Activated CD4-positive, alpha-beta T cell treated with anti-CD3 and anti-CD28 coated beads for 36 hours (primary cell): ENCODE results near the gene JMY. TPM values are rescaled to one million over a fixed set of nuclear protein-coding genes. Genes with fewer than 3 reads are reported as not detected.

Experiments
- ATAC-seq: fragments of 200-7000 bp; cut with Tn5 transposase; one replicate; pipeline ENCODE4 v1.10.0; 2021; ENCODE audit warnings: mild to moderate bottlenecking, moderate library complexity
- CTCF ChIA-PET: fragments of 350-600 bp; sonication (Branson Sonifier 250); formaldehyde crosslinking; loops from one replicate; lab custom pipeline; 2021; ENCODE audit warnings: antibody characterized with exemption; lab: Charles Lee
- POLR2A ChIA-PET: fragments of 350-600 bp; sonication (Branson Sonifier 250); formaldehyde crosslinking; loops from one replicate; lab custom pipeline; 2021; ENCODE audit warnings: antibody characterized with exemption, inconsistent platforms; lab: Charles Lee
- DNase-seq: peaks from one replicate; pipeline ENCODE4 v3.0.0-alpha.2; 2020
- H3K27ac Mint-ChIP-seq: one replicate; pipeline ENCODE4 v1.8.0; 2021; ENCODE audit warnings: mixed read lengths
- H3K27me3 Mint-ChIP-seq: one replicate; pipeline ENCODE4 v1.8.0; 2021; ENCODE audit warnings: mixed read lengths
- H3K36me3 Mint-ChIP-seq: one replicate; pipeline ENCODE4 v1.8.0; 2021; ENCODE audit warnings: low read depth, mixed read lengths
- H3K4me1 Mint-ChIP-seq: one replicate; pipeline ENCODE4 v1.8.0; 2021; ENCODE audit warnings: mixed read lengths
- H3K4me3 Mint-ChIP-seq: one replicate; pipeline ENCODE4 v1.8.0; 2021; ENCODE audit warnings: mild to moderate bottlenecking, moderate library complexity, mixed read lengths
- H3K9me3 Mint-ChIP-seq: one replicate; pipeline ENCODE4 v1.8.0; 2021; ENCODE audit warnings: low read depth, mixed read lengths
- intact Hi-C, 2 experiments: fragments of 100-400 bp; cut with DNase I in 1 of 2; cut with micrococcal nuclease in 1 of 2; formaldehyde crosslinking; loops; one replicate each; pipeline versions ENCODE4 v1.14.2 to v1.15.1; 2022 to 2024; cut with DNase I, micrococcal nuclease
- total RNA-seq, 2 experiments: library from RNA; stranded (reverse); gene quantifications; one replicate each; pipeline ENCODE4 v1.2.3, GENCODE V29; 2021

The JMY gene
- total RNA-seq, 2 experiments from 2014 or later, result 7.3 to 7.4 TPM

DNA sequence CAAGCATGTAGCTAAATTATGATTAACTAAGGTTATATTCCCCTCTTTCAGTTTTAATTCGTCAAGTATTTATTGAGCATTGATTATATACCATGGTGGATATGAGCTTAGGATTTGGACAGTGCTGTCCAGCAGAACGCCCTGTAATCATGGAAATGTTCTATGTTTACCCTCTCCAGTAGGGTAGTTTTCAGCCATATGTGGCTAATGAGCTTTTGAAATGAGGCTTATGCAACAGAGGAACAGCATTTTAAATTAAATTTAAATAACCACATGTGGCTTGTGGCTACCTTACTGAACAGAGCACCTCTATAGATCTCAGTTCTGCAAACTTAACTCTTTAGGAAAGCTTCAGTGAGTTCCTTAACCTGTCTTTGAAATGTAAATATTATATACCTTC lies 59.1 kb downstream of the JMY start:
- Mint-ChIP-seq H3K4me1 (no peaks in the 10 kb centered on the region), H3K27ac (no peak overlapping the region), H3K27me3 (no peaks in the 10 kb centered on the region), H3K4me3 (no peak overlapping the region), H3K36me3 (peaks cover 12% of the 10 kb centered on the region), H3K9me3 (no peaks in the 10 kb centered on the region)
- CTCF ChIA-PET, result interaction anchor here (1.0 kb wide), 1 partner anchor 260 kb away, joined by 3 read pairs; no protein-coding TSS in a partner anchor
- intact Hi-C loops, result no loop called here
- ATAC-seq (no peak), DNase-seq (no peak)
- POLR2A ChIA-PET, result interaction anchor here (0.6 kb wide), 1 partner anchor 1013 kb away, joined by 4 read pairs; no protein-coding TSS in a partner anchor

DNA sequence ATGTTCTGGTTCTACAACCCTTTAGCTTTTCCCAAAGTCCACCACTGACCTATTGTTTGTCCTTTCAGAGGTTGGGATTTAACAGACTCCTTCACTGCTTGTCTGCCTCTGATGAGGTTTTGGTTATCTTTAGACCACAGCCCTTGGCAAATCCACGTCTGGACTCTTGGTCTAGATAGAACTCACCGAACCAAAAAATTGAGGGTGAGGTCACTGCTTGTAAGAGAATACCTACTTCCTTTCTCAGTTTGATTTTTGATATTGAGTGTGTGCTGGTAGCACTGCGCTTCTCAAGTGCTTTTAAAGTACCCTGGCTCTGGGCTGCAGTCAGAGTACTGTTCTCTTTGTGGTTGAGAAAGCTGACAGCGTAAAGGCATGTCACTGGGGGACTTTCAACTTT lies 61.7 kb downstream of the JMY start:
- POLR2A ChIA-PET, result no interaction called here
- Mint-ChIP-seq H3K36me3 (peaks cover 13% of the 10 kb centered on the region), H3K27me3 (no peaks in the 10 kb centered on the region), H3K9me3 (no peaks in the 10 kb centered on the region), H3K4me3 (no peak overlapping the region), H3K4me1 (no peaks in the 10 kb centered on the region), H3K27ac (no peak overlapping the region)
- DNase-seq (no peak), ATAC-seq (no peak)
- CTCF ChIA-PET, result no interaction called here
- intact Hi-C loops, result no loop called here

- POLR2A ChIA-PET, result no interaction called here
- intact Hi-C loops, result no loop called here
Observed at GRCh38 chr5:79301046-79301712, 65.2 kb downstream of the JMY start.

GRCh38 chr5:79302454-79302853 lies 66.5 kb downstream of the JMY start:
- Mint-ChIP-seq H3K4me1 (no peaks in the 10 kb centered on the region), H3K27ac (no peak overlapping the region), H3K36me3 (peaks cover 20% of the 10 kb centered on the region), H3K27me3 (no peaks in the 10 kb centered on the region), H3K9me3 (no peaks in the 10 kb centered on the region), H3K4me3 (no peak overlapping the region)
- DNase-seq, result no peak
- intact Hi-C loops, result no loop called here
- ChIA-PET CTCF (no interaction called here), POLR2A (interaction anchor here (0.5 kb wide), 1 partner anchor 63 kb away, joined by 6 read pairs; no protein-coding TSS in a partner anchor)
- no peak for ATAC-seq

More at GRCh38 chr5:79301046-79301712, 65.2 kb downstream of the JMY start:
- no peak overlapping the region for H3K4me3 Mint-ChIP-seq
- H3K36me3 Mint-ChIP-seq, result peaks cover 12% of the 10 kb centered on the region
- no peaks in the 10 kb centered on the region for H3K9me3 Mint-ChIP-seq
- no peaks in the 10 kb centered on the region for H3K27me3 Mint-ChIP-seq
- H3K27ac Mint-ChIP-seq, result no peak overlapping the region
- H3K4me1 Mint-ChIP-seq, result no peaks in the 10 kb centered on the region
- CTCF ChIA-PET, result interaction anchor here (0.6 kb wide), 1 partner anchor 22 kb away, joined by 5 read pairs; no protein-coding TSS in a partner anchor
- no peak for ATAC-seq
- no peak for DNase-seq

- intact Hi-C loops, result no loop called here
- H3K36me3 Mint-ChIP-seq, result peaks cover 20% of the 10 kb centered on the region
- POLR2A ChIA-PET, result no interaction called here
Observed at GRCh38 chr5:79305706-79306105, 69.8 kb downstream of the JMY start.

DNA sequence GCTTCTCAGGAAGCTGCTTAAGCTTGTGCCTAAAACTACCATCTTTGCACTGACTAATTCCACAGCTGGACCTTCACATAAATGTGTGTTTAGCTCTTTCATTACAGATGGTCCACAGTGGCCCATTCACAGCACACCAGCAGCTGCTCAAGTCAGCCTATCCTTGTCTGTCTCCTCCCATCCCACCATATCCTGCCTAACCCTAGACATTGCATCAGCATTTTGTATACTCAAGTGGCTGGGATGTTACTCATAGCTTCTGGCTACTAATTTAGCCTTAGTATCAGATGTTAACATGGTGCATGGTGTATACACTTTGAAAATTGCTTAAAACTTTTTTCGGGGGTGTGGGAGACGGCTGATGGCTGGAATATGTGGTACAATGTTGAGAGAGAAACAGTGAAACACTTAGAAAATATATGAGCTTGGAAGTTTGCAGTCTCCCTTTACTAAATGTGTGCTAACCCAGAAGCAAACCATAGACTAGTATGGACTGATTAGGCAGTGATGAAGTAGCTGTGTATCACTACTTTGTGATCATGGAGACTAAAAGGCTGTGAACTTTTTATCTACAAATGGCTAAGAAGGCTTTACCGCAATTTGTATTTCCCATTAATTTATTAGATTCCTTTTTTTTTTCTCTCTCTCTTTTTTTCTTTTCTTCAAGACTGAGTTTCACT lies 83.1 kb downstream of the JMY start:
- ChIA-PET POLR2A (no interaction called here), CTCF (interaction anchor here (0.6 to 0.7 kb wide), 2 partner anchors 11 to 34 kb away, joined by 3 read pairs; no protein-coding TSS in a partner anchor)
- intact Hi-C loops, result no loop called here
- Mint-ChIP-seq H3K4me1 (no peaks in the 10 kb centered on the region), H3K27me3 (no peaks in the 10 kb centered on the region), H3K36me3 (peaks cover 22% of the 10 kb centered on the region), H3K27ac (no peak overlapping the region), H3K9me3 (no peaks in the 10 kb centered on the region), H3K4me3 (no peak overlapping the region)
- DNase-seq, result no peak
- no peak for ATAC-seq

More at GRCh38 chr5:79305706-79306105, 69.8 kb downstream of the JMY start:
- CTCF ChIA-PET, result interaction anchor here (1.0 kb wide), 1 partner anchor 283 kb away, joined by 5 read pairs; no protein-coding TSS in a partner anchor
- no peaks in the 10 kb centered on the region for H3K9me3 Mint-ChIP-seq
- no peaks in the 10 kb centered on the region for H3K27me3 Mint-ChIP-seq
- H3K27ac Mint-ChIP-seq, result no peak overlapping the region
- no peak for DNase-seq
- no peak overlapping the region for H3K4me3 Mint-ChIP-seq
- H3K4me1 Mint-ChIP-seq, result no peaks in the 10 kb centered on the region
- no peak for ATAC-seq

DNA sequence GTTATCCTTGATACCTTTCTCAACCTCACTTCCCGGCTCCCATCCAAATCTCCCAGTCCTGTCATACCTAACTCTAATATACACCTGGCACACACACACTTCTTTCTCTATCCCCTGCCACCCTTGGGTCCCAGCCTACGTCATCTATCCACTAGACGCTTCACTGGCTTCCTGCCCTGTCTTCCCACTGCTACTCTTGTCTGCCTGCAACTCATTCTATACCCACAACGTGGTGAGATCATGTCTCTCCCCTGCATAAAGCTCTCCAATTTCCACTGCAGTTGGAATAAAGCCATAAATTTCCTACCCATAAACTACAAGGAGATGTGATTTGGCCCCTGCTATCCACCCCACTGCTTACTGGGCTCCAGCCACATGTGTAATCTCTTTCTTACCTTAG lies 93.5 kb downstream of the JMY start:
- Mint-ChIP-seq H3K9me3 (no peaks in the 10 kb centered on the region), H3K4me1 (no peaks in the 10 kb centered on the region), H3K27me3 (no peaks in the 10 kb centered on the region), H3K4me3 (no peak overlapping the region), H3K36me3 (no peaks in the 10 kb centered on the region), H3K27ac (no peak overlapping the region)
- intact Hi-C loops, result no loop called here
- ChIA-PET CTCF (interaction anchor here (0.6 kb wide), 1 partner anchor 10 kb away, joined by 3 read pairs; no protein-coding TSS in a partner anchor), POLR2A (no interaction called here)
- DNase-seq (no peak), ATAC-seq (no peak)

GRCh38 chr5:79330071-79330470 lies 94.1 kb downstream of the JMY start:
- Mint-ChIP-seq H3K36me3 (no peaks in the 10 kb centered on the region), H3K9me3 (peaks cover 2% of the 10 kb centered on the region), H3K27ac (no peak overlapping the region), H3K4me1 (no peaks in the 10 kb centered on the region), H3K27me3 (peaks cover 4% of the 10 kb centered on the region), H3K4me3 (no peak overlapping the region)
- ATAC-seq (no peak), DNase-seq (no peak)
- CTCF ChIA-PET, result interaction anchor here (0.6 kb wide), 1 partner anchor 11 kb away, joined by 3 read pairs; no protein-coding TSS in a partner anchor
- POLR2A ChIA-PET, result no interaction called here
- intact Hi-C loops, result no loop called here

- Mint-ChIP-seq H3K27ac (no peak overlapping the region), H3K4me3 (no peak overlapping the region), H3K9me3 (peaks cover 8% of the 10 kb centered on the region), H3K27me3 (peaks cover 15% of the 10 kb centered on the region), H3K4me1 (no peaks in the 10 kb centered on the region), H3K36me3 (peaks cover 2% of the 10 kb centered on the region)
- POLR2A ChIA-PET, result no interaction called here
- ATAC-seq (no peak), DNase-seq (no peak)
- intact Hi-C loops, result no loop called here
- CTCF ChIA-PET, result interaction anchor here (0.6 kb wide), 1 partner anchor 615 kb away, joined by 4 read pairs; no protein-coding TSS in a partner anchor
Observed at GRCh38 chr5:79333852-79334557, 98.1 kb downstream of the JMY start.

- no peaks in the 10 kb centered on the region for H3K36me3 Mint-ChIP-seq
- H3K27ac Mint-ChIP-seq, result no peak overlapping the region
- ATAC-seq (no peak), DNase-seq (no peak)
- H3K27me3 Mint-ChIP-seq, result peaks cover 2% of the 10 kb centered on the region
- H3K4me1 Mint-ChIP-seq, result no peaks in the 10 kb centered on the region
- ChIA-PET POLR2A (no interaction called here), CTCF (no interaction called here)
- intact Hi-C loops, result no loop called here
- no peaks in the 10 kb centered on the region for H3K9me3 Mint-ChIP-seq
- no peak overlapping the region for H3K4me3 Mint-ChIP-seq
Observed at GRCh38 chr5:79346420-79346824, 110.5 kb downstream of the JMY start.

- H3K4me3 Mint-ChIP-seq, result no peak overlapping the region
- no peaks in the 10 kb centered on the region for H3K36me3 Mint-ChIP-seq
- POLR2A ChIA-PET, result no interaction called here
- intact Hi-C loops, result no loop called here
- DNase-seq, result no peak
- no peak for ATAC-seq
- H3K27ac Mint-ChIP-seq, result no peak overlapping the region
- peaks cover 2% of the 10 kb centered on the region for H3K27me3 Mint-ChIP-seq
- H3K9me3 Mint-ChIP-seq, result no peaks in the 10 kb centered on the region
- H3K4me1 Mint-ChIP-seq, result no peaks in the 10 kb centered on the region
- CTCF ChIA-PET, result no interaction called here
Observed at GRCh38 chr5:79349047-79349446, 113.1 kb downstream of the JMY start.
